GM18507 (cell line): ENCODE measurements around the gene CBX8.
"Not testable (repeated sequence)": the region's sequence is repeated elsewhere in the genome, so short reads cannot be mapped to it uniquely, and the experiment has no call there.

ENCODE experiments used
- DNase-seq: peaks from one replicate; pipeline ENCODE4 v3.0.0; 2011; ENCODE audit warnings: low read depth; ENCODE audit not compliant: insufficient read length; ENCODE audit errors: extremely low spot score
- FAIRE-seq: peaks from 2 replicates; lab custom pipeline; 2011; peaks lifted over from hg19 to GRCh38; lab: Jason Lieb, UNC

CBX8 gene

DNA sequence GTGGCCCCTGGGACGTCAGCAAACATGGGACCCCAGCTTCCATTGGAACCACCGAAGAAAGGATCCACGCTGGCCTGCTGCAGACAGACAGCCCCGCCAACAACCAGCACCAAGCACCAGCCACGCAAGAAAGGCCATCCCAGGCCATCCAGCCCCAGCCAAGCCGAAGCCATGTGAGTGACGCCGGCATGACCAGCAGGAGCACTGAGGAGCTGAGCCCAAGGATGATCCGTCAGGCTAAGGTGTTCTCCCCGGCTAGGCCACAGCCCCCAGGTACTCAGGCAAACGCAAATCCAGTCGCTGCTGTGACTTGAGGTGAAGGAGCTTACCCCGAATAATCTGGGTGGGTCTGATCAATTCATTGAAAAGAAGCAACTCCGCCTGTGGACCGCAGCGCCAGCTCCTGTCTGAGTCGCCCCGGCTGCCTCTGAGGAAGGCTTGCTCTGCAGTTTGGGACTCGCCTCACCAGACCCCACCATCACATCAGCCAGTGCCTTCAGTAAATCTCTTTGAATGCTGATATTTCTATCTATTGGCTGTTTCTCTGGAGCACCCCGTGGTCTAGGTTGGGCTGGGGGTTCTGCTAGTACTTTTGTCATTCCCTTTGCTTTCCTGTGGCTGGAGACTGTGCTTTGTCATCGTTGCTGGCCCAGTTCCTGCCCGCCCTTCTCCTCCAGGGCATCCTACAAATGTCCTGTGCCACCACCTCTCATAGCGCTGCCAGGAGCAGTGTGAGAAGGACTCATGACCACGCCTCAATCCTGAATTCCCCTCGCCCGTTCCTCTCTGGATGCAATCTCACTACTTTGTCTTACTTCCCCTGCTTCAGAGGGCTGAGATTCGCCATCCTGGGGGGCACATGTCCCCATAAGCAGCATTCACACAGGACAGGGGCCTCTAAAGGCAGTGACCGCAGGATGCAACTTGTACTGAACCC is 27.0 kb downstream of the CBX8 start:
- DNase-seq (no peak), FAIRE-seq (no peak)

DNA sequence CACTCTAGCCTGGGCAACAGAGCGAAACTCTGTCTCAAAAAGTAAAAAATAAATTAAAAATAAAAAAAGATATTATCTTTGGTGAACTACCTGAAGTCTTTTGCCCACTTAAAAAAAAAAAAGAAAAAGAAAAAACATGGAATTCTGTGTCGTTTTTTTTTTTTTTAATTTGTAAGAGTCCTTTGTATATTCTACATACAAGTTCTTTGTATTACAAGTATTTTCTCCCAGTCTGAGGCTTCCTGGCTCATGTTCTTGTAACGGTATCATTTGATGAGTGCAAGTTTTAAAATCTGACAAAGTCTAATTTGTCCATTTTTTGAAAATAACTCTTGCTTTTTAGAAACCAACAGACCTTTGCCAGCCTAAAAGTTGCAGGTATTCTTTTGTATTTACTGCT is 31.2 kb downstream of the CBX8 start:
- DNase-seq (no peak), FAIRE-seq (no peak)

DNA sequence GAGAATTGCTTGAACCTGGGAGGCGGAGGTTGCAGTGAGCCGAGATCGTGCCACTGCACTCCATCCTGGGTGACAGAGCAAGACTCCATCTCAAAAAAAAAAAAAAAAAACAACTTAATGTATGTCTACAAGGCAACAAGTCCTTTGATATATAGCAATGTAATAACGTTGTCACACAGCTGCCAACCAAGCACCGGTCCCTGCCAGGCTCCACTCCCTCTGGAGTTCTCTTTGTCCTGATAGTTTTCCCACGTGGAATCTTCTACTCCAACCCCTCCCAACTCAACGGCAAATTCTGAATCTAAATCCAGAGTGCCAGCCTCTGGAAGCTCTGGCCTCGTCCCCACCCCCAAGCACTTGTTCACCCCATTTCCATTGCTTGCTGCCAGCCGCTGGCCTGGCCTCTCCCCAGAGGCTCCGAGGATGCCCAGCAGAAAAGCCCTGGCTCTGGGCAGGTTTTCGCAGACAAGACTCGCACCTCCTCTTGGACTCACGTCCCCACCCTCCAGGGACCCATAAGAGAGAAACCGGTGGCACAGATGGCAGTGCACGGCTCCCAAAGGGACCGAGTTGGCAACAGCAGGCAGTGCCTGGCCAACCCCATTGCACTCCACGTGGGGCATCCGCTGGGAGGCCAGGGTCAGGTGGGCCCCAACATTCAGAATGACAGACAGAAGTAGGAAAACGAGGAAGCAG is 34.8 kb downstream of the CBX8 start:
- DNase-seq, result no peak
- no peak for FAIRE-seq

GRCh38 chr17:79760197-79760906 is 36.5 kb downstream of the CBX8 start:
- DNase-seq (no peak), FAIRE-seq (no peak)

- FAIRE-seq, result no peak
- DNase-seq, result no peak
Observed at GRCh38 chr17:79758271-79758670, 38.6 kb downstream of the CBX8 start.

- FAIRE-seq, result no peak
Observed at GRCh38 chr17:79757140-79757745, 39.6 kb downstream of the CBX8 start.

GRCh38 chr17:79755591-79755990 is 41.3 kb downstream of the CBX8 start:
- DNase-seq (no peak), FAIRE-seq (no peak)

More at GRCh38 chr17:79757140-79757745, 39.6 kb downstream of the CBX8 start:
- DNase-seq, result no peak

DNA sequence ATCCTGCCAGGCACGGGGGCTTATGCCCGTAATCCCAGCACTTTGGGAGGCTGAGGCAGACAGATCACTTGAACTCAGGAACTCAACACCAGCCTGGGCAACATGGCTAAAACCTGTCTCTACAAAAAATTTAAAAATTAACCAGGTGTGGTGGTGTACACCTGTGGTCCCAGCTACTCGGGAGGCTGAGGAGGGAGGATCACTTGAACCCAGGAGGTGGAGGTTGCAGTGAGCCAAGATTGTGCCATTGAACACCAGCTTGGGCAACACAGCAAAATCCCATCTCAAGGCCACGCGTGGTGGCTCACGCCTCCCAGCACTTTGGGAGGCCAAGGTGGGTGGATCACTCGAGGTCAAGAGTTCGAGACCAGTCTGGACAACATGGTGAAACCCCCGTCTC is 42.0 kb downstream of the CBX8 start:
- DNase-seq, FAIRE-seq: not testable (repeated sequence)

- DNase-seq, result no peak
- no peak for FAIRE-seq
Observed at GRCh38 chr17:79754370-79754769, 42.5 kb downstream of the CBX8 start.

GRCh38 chr17:79752175-79752574 is 44.7 kb downstream of the CBX8 start:
- FAIRE-seq (no peak), DNase-seq (no peak)

GRCh38 chr17:79750650-79751545 is 46.0 kb downstream of the CBX8 start:
- FAIRE-seq (no peak), DNase-seq (no peak)

DNA sequence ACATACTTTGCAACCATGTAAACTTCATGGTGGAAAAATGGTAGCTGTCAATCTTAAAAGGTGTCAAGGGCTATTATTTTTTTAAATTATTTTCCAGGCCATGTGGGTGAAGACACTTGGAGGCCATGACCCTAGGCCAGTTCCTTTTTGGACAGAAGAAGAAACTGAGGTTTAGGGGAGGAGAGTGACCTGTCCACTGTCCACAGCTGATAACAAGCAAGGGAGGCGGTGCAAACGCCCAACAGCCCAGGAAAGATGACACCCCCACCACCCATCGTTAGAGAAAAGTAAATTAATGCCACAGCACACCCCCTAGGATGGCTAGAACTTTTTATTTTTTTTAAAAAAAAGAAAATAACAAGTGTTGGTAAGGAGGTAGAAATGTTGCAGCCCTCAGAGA is 46.9 kb downstream of the CBX8 start:
- DNase-seq (no peak), FAIRE-seq (no peak)

DNA sequence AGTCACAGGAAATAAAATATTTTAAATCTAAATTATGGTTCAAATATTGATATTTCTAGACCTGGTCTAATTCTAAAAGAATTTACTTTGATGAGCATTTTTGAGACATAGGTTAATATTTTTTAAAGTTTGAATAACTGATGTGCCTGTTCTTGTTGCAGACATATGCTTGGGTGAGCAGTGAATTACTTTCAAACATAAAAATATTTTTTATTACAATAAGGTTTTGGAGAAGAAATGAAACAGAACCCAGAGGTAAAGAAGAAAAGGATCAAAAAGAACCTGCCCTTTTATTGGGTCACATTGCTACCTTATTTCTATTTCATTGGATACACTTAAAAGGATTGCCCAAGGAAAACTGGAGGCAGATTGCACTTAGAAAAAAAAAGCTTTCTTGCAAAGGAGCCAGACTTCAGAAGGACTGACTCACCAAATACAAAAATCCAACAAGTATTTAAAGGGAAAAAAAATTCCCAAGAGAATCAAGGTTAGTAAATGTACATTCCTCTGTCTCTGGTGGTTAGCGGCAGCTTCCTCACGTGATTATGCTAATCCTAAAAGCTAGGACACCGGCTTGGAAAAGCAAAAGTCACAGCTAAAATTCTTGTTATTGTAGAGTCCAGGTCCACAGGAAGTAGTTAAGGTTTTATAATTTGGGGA is 47.6 kb downstream of the CBX8 start:
- DNase-seq (no peak), FAIRE-seq (no peak)

DNA sequence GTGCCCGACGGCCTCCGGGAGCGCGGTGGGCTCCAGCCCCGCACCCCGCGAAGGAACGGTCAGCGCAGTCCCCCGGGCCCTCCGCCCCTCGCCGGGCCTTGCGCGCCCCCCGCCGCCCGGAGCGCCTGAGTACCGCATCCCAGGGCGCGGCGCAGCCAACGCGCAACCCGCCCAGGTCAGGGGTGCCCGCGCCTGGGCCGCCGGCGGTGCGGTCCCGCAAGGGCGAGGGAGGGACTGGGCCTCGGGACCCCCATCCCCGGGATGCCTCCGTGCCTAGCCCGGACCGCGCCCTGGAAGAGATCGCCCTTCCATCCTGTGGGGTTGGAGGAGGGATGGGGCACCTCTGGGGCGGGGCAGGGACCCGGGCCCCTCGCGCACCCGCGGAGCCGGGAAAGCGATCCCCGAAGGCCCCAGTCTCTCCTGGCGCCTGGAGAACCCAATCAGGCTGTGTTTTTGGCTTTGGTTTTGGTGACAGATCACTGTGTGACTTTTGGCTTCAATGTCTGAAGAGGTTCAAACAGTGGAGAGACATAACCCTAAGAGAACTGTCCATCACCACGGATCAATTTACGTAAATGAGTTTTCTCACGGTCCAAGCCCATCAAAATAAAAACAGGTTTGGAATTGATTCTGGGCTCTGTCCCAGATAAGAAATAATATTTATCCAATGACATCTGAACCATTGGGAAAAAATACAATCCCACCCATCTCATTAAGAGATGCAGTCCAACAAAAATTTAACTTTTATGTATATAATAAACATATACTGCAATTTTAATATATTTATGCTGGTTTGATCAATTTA is 48.4 kb downstream of the CBX8 start:
- DNase-seq, result no peak
- no peak for FAIRE-seq

DNA sequence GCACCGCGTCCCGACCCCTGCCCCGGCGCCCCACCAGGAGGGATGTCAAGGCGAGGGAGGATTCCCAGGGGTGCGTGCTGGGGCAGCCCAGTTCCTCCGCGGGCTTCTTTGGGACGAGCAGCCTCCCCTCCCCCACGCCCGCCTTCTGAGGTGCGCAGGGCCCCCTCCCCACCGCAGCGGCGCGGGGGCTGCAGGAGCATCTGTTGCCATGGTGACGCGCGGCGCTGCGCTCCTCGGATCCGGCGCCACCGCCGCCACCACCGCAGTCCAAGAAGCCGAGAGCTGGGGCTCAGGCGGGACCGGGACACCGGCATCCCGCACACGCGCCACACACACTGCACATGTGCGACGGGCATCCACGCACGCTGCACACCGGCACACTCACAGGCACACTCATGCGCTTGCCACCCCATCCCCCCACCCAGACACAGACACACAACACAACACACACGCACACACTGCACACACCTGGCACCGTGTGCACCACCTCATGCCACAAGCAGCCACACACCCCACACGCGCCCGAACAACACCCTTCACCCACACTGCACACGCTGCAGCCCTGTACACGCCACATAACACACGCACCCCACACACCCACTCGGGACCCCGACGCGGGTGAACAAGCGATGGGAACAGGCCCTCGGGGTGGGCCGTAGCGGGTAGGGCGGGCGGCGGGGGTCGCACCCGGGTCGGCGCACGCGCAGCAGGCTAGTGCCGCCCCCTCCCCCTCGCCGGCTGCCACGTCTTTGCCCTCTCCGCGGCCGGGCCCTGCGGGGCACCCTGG is 49.2 kb downstream of the CBX8 start:
- no peak for DNase-seq
- no peak for FAIRE-seq

DNA sequence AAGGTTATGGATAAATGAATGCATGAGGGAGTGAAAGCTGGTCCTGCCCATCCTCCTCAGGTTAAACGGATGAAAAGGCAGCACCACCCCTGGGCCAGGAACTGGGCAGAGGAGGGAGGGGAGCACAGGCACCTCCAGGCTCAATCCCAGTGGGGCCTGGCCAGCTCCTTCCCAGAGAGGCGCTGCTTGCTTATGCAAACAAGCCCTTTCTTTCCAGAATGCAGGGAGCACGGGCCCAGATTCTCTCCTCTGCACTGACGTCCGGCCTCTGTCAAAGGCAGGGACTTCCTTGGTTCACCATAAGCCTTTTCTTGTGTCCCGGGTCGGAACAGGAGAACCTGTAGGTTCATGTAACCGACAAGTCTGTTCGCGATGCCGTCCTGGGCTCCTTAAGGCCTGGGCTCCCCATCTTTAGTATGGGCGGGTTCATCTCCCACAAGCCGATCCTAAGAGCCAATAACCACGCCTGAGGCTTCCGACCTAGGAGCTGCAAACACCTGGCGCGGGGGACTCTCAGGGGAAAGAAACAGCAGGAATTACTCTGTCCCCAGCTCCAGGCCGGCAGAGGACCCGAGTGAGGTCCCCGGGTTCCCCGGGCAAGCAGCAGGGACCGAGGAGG is 49.9 kb downstream of the CBX8 start:
- DNase-seq (no peak), FAIRE-seq (no peak)
